PC-9 (cell line): ENCODE results near the gene EGFR. TPM values are rescaled to one million over a fixed set of nuclear protein-coding genes. Genes with fewer than 3 reads are reported as not detected.

Source experiments
- BruUV-seq: library from RNA; stranded (reverse); fragments of 400-500 nt; replicated peaks from 2 replicates; lab custom pipeline; 2021; lab: Mats Ljungman, UMichigan
- CTCF ChIA-PET: fragments of 300-600 bp; sonication (Branson Sonifier 250); formaldehyde crosslinking; loops from one replicate; lab custom pipeline; 2022; ENCODE audit warnings: antibody characterized with exemption; lab: Charles Lee
- POLR2A ChIA-PET: fragments of 300-600 bp; sonication (Branson Sonifier 250); formaldehyde crosslinking; loops from one replicate; lab custom pipeline; 2022; ENCODE audit warnings: antibody characterized with exemption; ENCODE audit not compliant: unreplicated experiment; lab: Charles Lee
- DNase-seq, 2 experiments: peaks; one replicate each; pipeline versions ENCODE4 v3.0.0 to v3.0.0-alpha.2; 2015 to 2022; ENCODE audit warnings: mixed read lengths in 1 of 2
- H2AFZ ChIP-seq: fragments of 200-600 bp; sonication (generic); 2 replicates; pipeline ENCODE4 v1.8.1; 2017; ENCODE audit warnings: antibody characterized with exemption
- H3F3A ChIP-seq: fragments of 200-600 bp; sonication (generic); 2 replicates; pipeline ENCODE4 v1.8.1; 2017; ENCODE audit warnings: antibody characterized with exemption, mild to moderate bottlenecking, low read depth; ENCODE audit not compliant: insufficient read depth
- H3K27ac ChIP-seq: fragments of 200-600 bp; sonication (generic); 2 replicates; pipeline ENCODE4 v1.6.1; 2016; ENCODE audit warnings: mixed run types
- H3K27me3 ChIP-seq: fragments of 200-600 bp; sonication (generic); 2 replicates; pipeline ENCODE4 v1.6.1; 2016; ENCODE audit warnings: low read depth, mixed run types; ENCODE audit not compliant: insufficient read depth
- H3K36me3 ChIP-seq: fragments of 200-600 bp; sonication (generic); 2 replicates; pipeline ENCODE4 v1.6.1; 2016; ENCODE audit warnings: low read depth, mixed run types
- H3K4me1 ChIP-seq: fragments of 200-600 bp; sonication (generic); replicated peaks from 2 replicates; pipeline ENCODE4 v1.6.1; 2016; ENCODE audit warnings: mixed run types; ENCODE audit not compliant: insufficient read depth
- H3K4me2 ChIP-seq: fragments of 200-600 bp; sonication (generic); 2 replicates; pipeline ENCODE4 v1.6.1; 2017; ENCODE audit warnings: mixed run types
- H3K4me3 ChIP-seq: fragments of 200-600 bp; sonication (generic); 2 replicates; pipeline ENCODE4 v1.6.1; 2016; ENCODE audit warnings: mixed run types
- H3K79me2 ChIP-seq: fragments of 200-600 bp; sonication (generic); 2 replicates; pipeline ENCODE4 v1.6.1; 2017; ENCODE audit warnings: low read depth, mixed run types
- H3K9me2 ChIP-seq: fragments of 200-600 bp; sonication (generic); 2 replicates; pipeline ENCODE4 v1.8.1; 2017; ENCODE audit warnings: mild to moderate bottlenecking; ENCODE audit not compliant: insufficient read depth
- H3K9me3 ChIP-seq: fragments of 200-600 bp; sonication (generic); 2 replicates; pipeline ENCODE4 v1.8.1; 2016; ENCODE audit warnings: low read depth; ENCODE audit not compliant: insufficient read depth
- H4K20me1 ChIP-seq: fragments of 200-600 bp; sonication (generic); 2 replicates; pipeline ENCODE4 v1.8.1; 2017; ENCODE audit not compliant: insufficient read depth
- EZH2 ChIP-seq: fragments of 200-600 bp; sonication (generic); IDR thresholded peaks from 2 replicates; pipeline ENCODE4 v1.8.0; 2017; ENCODE audit warnings: antibody characterized with exemption, low read depth
- intact Hi-C: fragments of 100-400 bp; cut with micrococcal nuclease; formaldehyde crosslinking; loops from one replicate; pipeline ENCODE4 v1.10.0; 2022; ENCODE audit not compliant: unreplicated experiment
- total RNA-seq: library from RNA; stranded (reverse); gene quantifications from 2 replicates; pipeline ENCODE4 v1.2.3, GENCODE V29; 2021
- TF ChIP-seq, protein P1 (sequence below): fragments of 200-600 bp; sonication (generic); conservative IDR thresholded peaks from 2 replicates; pipeline ENCODE4 v1.6.1; 2017; ENCODE audit warnings: mixed run types, antibody characterized with exemption, mild to moderate bottlenecking, moderate library complexity

Gene EGFR
- total RNA-seq, 1 experiment from 2014 or later: 342 TPM

DNA sequence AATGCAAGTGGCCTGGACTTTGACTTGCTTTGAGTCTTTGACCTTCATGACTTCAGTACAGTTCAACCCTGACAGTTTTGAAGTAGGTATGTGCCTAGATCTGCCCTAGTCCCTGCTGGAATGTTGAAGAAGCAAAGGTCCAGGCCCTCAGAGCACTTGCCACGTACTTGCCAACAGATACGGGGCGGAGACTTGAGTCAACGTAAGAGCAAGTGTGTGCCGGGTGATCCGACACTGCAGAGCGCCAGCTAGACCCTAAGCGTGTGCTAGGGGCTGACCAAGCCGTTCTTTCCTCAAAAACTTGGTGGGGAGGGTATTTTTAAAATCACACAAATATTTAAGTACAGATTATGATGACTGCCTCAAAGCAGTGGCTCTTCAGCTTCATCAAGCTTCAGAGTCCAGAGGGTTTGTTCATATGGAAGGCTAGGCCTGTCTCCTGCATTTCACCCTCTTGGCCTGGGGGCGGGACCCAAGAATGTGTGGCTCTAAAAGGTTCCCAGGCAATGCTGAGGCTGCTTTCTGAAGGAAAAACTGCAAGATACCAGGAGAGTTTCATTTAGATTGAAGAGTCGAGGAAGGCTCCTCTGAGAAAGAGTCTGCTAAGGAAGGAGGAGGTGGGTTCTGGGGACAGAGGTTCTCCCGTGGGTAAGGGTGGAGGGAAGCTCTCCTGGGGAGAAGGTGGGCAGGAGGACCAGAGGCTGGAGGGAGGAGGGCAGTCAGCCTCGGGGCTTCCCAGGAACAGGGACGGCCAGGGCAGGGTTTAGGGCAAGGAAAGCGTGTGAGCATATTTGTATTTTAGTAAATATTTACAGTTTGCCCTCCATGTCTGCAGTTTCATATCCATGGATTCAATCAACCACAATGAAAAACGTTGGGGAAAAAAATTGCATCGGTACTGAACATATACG, 160.3 kb downstream of the EGFR start:
- Histone ChIP-seq H3F3A (peaks cover 52% of the 10 kb centered on the region; the same call in 1 of the 2 replicates), H3K9me3 (no peaks in the 10 kb centered on the region), H3K27ac (no peak overlapping the region), H3K36me3 (peaks cover 77% of the 10 kb centered on the region), H3K9me2 (no peaks in the 10 kb centered on the region), H3K79me2 (no peaks in the 10 kb centered on the region), H3K27me3 (no peaks in the 10 kb centered on the region), H4K20me1 (no peaks in the 10 kb centered on the region; the same call in 1 of the 2 replicates), H2AFZ (no peak overlapping the region), H3K4me1 (no peaks in the 10 kb centered on the region), H3K4me3 (no peak overlapping the region), H3K4me2 (no peak overlapping the region)
- BruUV-seq: no TSS peak
- ChIA-PET POLR2A (no interaction called here), CTCF (no interaction called here)
- no peak for DNase-seq
- intact Hi-C loops: no loop called here
- no peak for TF ChIP-seq EZH2
- TF ChIP-seq, protein P1, sequence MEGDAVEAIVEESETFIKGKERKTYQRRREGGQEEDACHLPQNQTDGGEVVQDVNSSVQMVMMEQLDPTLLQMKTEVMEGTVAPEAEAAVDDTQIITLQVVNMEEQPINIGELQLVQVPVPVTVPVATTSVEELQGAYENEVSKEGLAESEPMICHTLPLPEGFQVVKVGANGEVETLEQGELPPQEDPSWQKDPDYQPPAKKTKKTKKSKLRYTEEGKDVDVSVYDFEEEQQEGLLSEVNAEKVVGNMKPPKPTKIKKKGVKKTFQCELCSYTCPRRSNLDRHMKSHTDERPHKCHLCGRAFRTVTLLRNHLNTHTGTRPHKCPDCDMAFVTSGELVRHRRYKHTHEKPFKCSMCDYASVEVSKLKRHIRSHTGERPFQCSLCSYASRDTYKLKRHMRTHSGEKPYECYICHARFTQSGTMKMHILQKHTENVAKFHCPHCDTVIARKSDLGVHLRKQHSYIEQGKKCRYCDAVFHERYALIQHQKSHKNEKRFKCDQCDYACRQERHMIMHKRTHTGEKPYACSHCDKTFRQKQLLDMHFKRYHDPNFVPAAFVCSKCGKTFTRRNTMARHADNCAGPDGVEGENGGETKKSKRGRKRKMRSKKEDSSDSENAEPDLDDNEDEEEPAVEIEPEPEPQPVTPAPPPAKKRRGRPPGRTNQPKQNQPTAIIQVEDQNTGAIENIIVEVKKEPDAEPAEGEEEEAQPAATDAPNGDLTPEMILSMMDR: no peak

DNA sequence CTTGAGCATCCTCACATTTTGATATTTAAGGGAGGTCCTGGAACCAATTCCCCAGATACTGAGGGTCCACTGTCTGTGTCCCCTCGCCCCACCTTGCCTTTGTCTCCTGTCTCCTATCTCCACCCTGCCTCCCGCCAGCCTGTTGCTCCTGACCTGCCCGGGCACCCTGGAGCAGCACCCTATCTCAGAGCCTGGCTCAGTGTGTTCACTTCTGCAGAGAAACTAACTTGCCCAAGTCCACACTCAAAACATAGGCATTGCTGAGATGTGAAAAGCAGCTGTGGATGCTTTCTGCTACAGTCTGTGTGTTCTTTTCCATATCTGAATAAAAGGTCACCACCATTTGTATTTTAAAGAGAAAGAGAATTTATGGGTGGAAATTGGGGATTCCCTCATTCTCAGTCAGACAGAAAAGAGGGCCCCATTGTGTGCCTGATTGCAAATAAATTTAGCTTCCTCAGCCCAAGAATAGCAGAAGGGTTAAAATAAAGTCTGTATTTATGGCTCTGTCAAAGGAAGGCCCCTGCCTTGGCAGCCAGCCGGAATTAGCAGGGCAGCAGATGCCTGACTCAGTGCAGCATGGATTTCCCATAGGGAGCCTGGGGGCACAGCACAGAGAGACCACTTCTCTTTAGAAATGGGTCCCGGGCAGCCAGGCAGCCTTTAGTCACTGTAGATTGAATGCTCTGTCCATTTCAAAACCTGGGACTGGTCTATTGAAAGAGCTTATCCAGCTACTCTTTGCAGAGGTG, 161.3 kb downstream of the EGFR start:
- Histone ChIP-seq H3F3A (peaks cover 55% of the 10 kb centered on the region), H3K36me3 (peaks cover 77% of the 10 kb centered on the region), H3K4me2 (no peak overlapping the region), H3K27ac (no peak overlapping the region), H3K4me3 (no peak overlapping the region), H4K20me1 (no peaks in the 10 kb centered on the region; the same call in 1 of the 2 replicates), H3K9me2 (no peaks in the 10 kb centered on the region), H3K27me3 (no peaks in the 10 kb centered on the region), H3K79me2 (no peaks in the 10 kb centered on the region), H3K4me1 (peaks cover 8% of the 10 kb centered on the region; the same call in 1 of the 2 replicates), H3K9me3 (no peaks in the 10 kb centered on the region), H2AFZ (no peak overlapping the region)
- CTCF ChIA-PET: no interaction called here
- no peak for DNase-seq
- POLR2A ChIA-PET: no interaction called here
- no TSS peak for BruUV-seq
- intact Hi-C loops: no loop called here
- no peak for TF ChIP-seq EZH2
- TF ChIP-seq, protein P1: no peak

DNA sequence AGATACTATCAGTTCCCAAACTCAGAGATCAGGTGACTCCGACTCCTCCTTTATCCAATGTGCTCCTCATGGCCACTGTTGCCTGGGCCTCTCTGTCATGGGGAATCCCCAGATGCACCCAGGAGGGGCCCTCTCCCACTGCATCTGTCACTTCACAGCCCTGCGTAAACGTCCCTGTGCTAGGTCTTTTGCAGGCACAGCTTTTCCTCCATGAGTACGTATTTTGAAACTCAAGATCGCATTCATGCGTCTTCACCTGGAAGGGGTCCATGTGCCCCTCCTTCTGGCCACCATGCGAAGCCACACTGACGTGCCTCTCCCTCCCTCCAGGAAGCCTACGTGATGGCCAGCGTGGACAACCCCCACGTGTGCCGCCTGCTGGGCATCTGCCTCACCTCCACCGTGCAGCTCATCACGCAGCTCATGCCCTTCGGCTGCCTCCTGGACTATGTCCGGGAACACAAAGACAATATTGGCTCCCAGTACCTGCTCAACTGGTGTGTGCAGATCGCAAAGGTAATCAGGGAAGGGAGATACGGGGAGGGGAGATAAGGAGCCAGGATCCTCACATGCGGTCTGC, 162.2 kb downstream of the EGFR start:
- POLR2A ChIA-PET: no interaction called here
- Histone ChIP-seq H3K9me2 (no peaks in the 10 kb centered on the region), H2AFZ (no peak overlapping the region), H3F3A (peaks cover 60% of the 10 kb centered on the region), H3K27ac (no peak overlapping the region), H3K4me1 (peaks cover 17% of the 10 kb centered on the region), H3K79me2 (no peaks in the 10 kb centered on the region), H3K4me2 (no peak overlapping the region), H3K4me3 (no peak overlapping the region), H4K20me1 (no peaks in the 10 kb centered on the region; the same call in 1 of the 2 replicates), H3K36me3 (peaks cover 76% of the 10 kb centered on the region), H3K27me3 (no peaks in the 10 kb centered on the region), H3K9me3 (no peaks in the 10 kb centered on the region)
- no TSS peak for BruUV-seq
- DNase-seq: no peak
- CTCF ChIA-PET: interaction anchor here (0.7 kb wide), 1 partner anchor 106 kb away, joined by 3 read pairs; no protein-coding TSS in a partner anchor
- TF ChIP-seq EZH2: no peak
- TF ChIP-seq, protein P1: no peak
- intact Hi-C loops: no loop called here
